T-cell (primary cell): ENCODE measurements around the gene MPRIP. TPM values are rescaled to one million over a fixed set of nuclear protein-coding genes. Genes with fewer than 3 reads are reported as not detected.

Experiments used
- ATAC-seq, 4 experiments: fragments of 200-7000 bp in 3 of 4; fragments of 150-1000 bp in 1 of 4; cut with Tn5 transposase; replicated peaks in 1 of 4; 1 replicate in 3 of 4; 2 replicates in 1 of 4; pipeline ENCODE4 v1.10.0; 2021; ENCODE audit warnings: moderate library complexity in 3 of 4, mild to moderate bottlenecking in 2 of 4, moderate number of reproducible peaks in 1 of 4
- CTCF ChIA-PET, 2 donors: fragments of 300-600 bp; sonication (Branson Sonifier 250); formaldehyde crosslinking; loops; one replicate each; lab custom pipeline; 2022; ENCODE audit warnings: antibody characterized with exemption in 2 of 2; lab: Charles Lee
- POLR2A ChIA-PET, 2 donors: fragments of 300-600 bp; sonication (Branson Sonifier 250); formaldehyde crosslinking; loops; one replicate each; lab custom pipeline; 2022; ENCODE audit warnings: antibody characterized with exemption in 2 of 2; lab: Charles Lee
- DNase-seq, 35 experiments: peaks; one replicate each; pipeline versions ENCODE4 v3.0.0 to v3.0.0-alpha.2; 2013 to 2023
- H3K27ac ChIP-seq: one replicate; pipeline ENCODE4 v1.5.1; 2013; ENCODE audit warnings: low read length
- H3K27me3 ChIP-seq, 2 experiments: replicated peaks in 1 of 2; 1 replicate in 1 of 2; 2 replicates in 1 of 2; pipeline versions ENCODE4 v1.6.1 to v1.7.0; 2013; ENCODE audit warnings: low read length in 1 of 2, mixed read lengths in 1 of 2; ENCODE audit not compliant: control insufficient read depth in 2 of 2, insufficient read depth in 2 of 2; ENCODE audit errors: extremely low read depth in 1 of 2
- H3K36me3 ChIP-seq, 2 donors: 1 replicate in 1 of 2; 2 replicates in 1 of 2; pipeline versions ENCODE4 v1.6.1 to v1.7.0; 2013; ENCODE audit warnings: low read length in 1 of 2; ENCODE audit not compliant: control insufficient read depth in 2 of 2, insufficient read depth in 1 of 2; ENCODE audit errors: extremely low read depth in 1 of 2
- H3K4me1 ChIP-seq, 2 experiments: 1 replicate in 1 of 2; 2 replicates in 1 of 2; pipeline versions ENCODE4 v1.6.1 to v1.7.0; 2013; ENCODE audit warnings: low read length in 2 of 2, mixed read lengths in 1 of 2; ENCODE audit not compliant: insufficient read depth in 2 of 2, control insufficient read depth in 1 of 2; ENCODE audit errors: extremely low read depth in 1 of 2
- H3K4me3 ChIP-seq, 2 donors: 1 replicate in 1 of 2; 2 replicates in 1 of 2; pipeline versions ENCODE4 v1.5.1 to v1.7.0; 2013; ENCODE audit warnings: mild to moderate bottlenecking in 2 of 2, low read length in 1 of 2, moderate library complexity in 1 of 2; ENCODE audit not compliant: control insufficient read depth in 1 of 2; ENCODE audit errors: extremely low read depth in 1 of 2
- H3K9me3 ChIP-seq: 2 replicates; pipeline ENCODE4 v1.7.0; 2013
- H3K27ac Mint-ChIP-seq, 2 donors: one replicate each; pipeline ENCODE4 v1.8.0; 2020 to 2021; ENCODE audit warnings: mild to moderate bottlenecking in 2 of 2, mixed read lengths in 2 of 2
- H3K27me3 Mint-ChIP-seq, 2 donors: one replicate each; pipeline ENCODE4 v1.8.0; 2021 to 2022; ENCODE audit warnings: mixed read lengths in 2 of 2
- H3K36me3 Mint-ChIP-seq: one replicate; pipeline ENCODE4 v1.8.0; 2021; ENCODE audit warnings: mixed read lengths
- H3K4me1 Mint-ChIP-seq, 3 donors: one replicate each; pipeline ENCODE4 v1.8.0; 2020 to 2022; ENCODE audit warnings: mixed read lengths in 3 of 3, mild to moderate bottlenecking in 1 of 3
- H3K4me3 Mint-ChIP-seq, 3 donors: one replicate each; pipeline ENCODE4 v1.8.0; 2020 to 2022; ENCODE audit warnings: mild to moderate bottlenecking in 3 of 3, mixed read lengths in 3 of 3, moderate library complexity in 3 of 3
- H3K9me3 Mint-ChIP-seq, 3 donors: one replicate each; pipeline ENCODE4 v1.8.0; 2020 to 2022; ENCODE audit warnings: mixed read lengths in 3 of 3
- WGBS: methylation state at CpG from one replicate; pipeline ENCODE4 v1.1.5; 2013; ENCODE audit warnings: missing lambda C conversion rate; ENCODE audit not compliant: insufficient coverage; 5-methylcytosine and 5-hydroxymethylcytosine counted together
- total RNA-seq, 35 experiments: library from RNA in 6 of 35; stranded (reverse) in 6 of 35; fragments of 120-200 nt in 1 of 35; gene quantifications; one replicate each; pipeline versions ENCODE4 v1.2.1 to v1.2.4 and lab custom pipeline; 2013 to 2026

Gene MPRIP
- total RNA-seq, 5 donors from 2014 or later (not counting 1 experiment from before 2014, with no cell fraction given): 189 to 266 (median 247) TPM

- Mint-ChIP-seq H3K36me3 (no peaks in the 10 kb centered on the region), H3K4me1 (peaks cover 33 to 43% (median 39%) of the 10 kb centered on the region in 3 donors), H3K9me3 (no peaks in the 10 kb centered on the region), H3K27me3 (no peaks in the 10 kb centered on the region), H3K27ac (peak overlapping the region; percentile 72 to 84), H3K4me3 (no peak overlapping the region)
- H3K36me3 ChIP-seq: no peaks in the 10 kb centered on the region
- 90% methylated on average over 10 of the region's 10 CpGs for WGBS
- no peaks in the 10 kb centered on the region for H3K9me3 ChIP-seq
- H3K4me3 ChIP-seq: no peak overlapping the region
- no peak overlapping the region for H3K27ac ChIP-seq
- ATAC-seq (no peak), DNase-seq (no peak)
- H3K4me1 ChIP-seq: peaks cover 2 to 35% of the 10 kb centered on the region in 2 experiments
- ChIA-PET CTCF (no interaction called here), POLR2A (no interaction called here)
- H3K27me3 ChIP-seq: no peaks in the 10 kb centered on the region
Measured at GRCh38 chr17:17018612-17019429, 23.4 kb upstream of the MPRIP start.

GRCh38 chr17:17019430-17019762, 22.9 kb upstream of the MPRIP start:
- ChIA-PET POLR2A (no interaction called here), CTCF (no interaction called here)
- H3K27ac ChIP-seq: no peak overlapping the region
- no peak overlapping the region for H3K4me3 Mint-ChIP-seq
- H3K9me3 ChIP-seq: no peaks in the 10 kb centered on the region
- peaks cover 33 to 43% (median 39%) of the 10 kb centered on the region in 3 donors for H3K4me1 Mint-ChIP-seq
- DNase-seq (no peak), ATAC-seq (no peak)
- H3K9me3 Mint-ChIP-seq: no peaks in the 10 kb centered on the region
- no peaks in the 10 kb centered on the region for H3K27me3 Mint-ChIP-seq
- H3K36me3 Mint-ChIP-seq: no peaks in the 10 kb centered on the region
- WGBS: 100% methylated on average over 1 of the region's 5 CpGs
- H3K36me3 ChIP-seq: no peaks in the 10 kb centered on the region
- H3K4me1 ChIP-seq: peaks cover 2 to 35% of the 10 kb centered on the region in 2 experiments
- H3K27ac Mint-ChIP-seq: no peak overlapping the region
- H3K27me3 ChIP-seq: no peaks in the 10 kb centered on the region
- no peak overlapping the region for H3K4me3 ChIP-seq

DNA sequence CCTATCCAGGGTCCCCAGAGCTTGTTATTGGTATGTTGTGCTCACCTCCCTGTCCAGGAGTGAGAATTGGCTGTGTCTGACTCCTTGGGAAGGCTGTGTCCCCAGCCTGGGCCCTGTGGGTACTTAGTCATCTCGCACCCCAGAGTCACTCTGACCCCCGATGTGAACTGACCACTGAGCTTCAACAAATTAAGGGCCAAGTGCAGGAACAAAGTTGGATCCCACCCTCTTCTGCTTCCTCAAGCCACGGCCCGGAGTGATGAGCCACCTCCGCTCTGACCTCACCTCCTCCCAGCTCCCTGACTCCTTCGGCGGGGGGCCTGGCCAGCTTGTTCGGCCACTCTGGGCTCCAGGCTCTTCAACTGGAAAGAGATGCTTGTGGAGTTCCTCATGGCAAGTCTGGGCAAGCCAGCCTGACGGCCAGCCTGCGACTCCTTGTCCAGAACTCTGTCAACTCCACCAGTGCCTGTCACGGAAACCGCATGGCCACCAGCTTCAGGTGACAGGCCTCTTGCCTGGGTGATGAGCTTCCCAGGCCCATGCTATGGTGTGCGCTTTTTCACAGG, 22.3 kb upstream of the MPRIP start:
- no peaks in the 10 kb centered on the region for H3K9me3 Mint-ChIP-seq

DNA sequence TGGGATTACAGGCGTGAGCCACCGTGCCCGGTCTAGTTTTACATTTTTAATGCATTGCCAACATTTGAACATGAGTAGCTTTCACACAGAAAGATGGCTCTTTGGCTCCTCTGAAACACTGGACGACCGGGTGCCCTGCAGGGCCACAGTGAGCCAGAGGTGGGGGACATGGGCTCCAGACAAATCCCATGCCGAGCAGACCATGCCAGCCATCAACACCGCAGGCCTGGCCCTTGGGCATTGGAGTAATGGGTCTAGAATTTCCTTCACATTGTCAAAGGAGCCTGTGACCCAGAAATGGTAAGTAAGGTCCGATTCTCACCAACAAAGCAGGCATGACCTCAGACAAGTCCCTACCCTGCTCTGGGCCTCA, 21.4 kb upstream of the MPRIP start:
- no peaks in the 10 kb centered on the region for H3K9me3 ChIP-seq
- H3K27me3 ChIP-seq: no peaks in the 10 kb centered on the region
- H3K27ac ChIP-seq: no peak overlapping the region
- ChIA-PET CTCF (no interaction called here), POLR2A (no interaction called here)
- DNase-seq (no peak), ATAC-seq (no peak)
- Mint-ChIP-seq H3K27ac (no peak overlapping the region), H3K36me3 (no peaks in the 10 kb centered on the region), H3K4me3 (no peak overlapping the region), H3K9me3 (no peaks in the 10 kb centered on the region), H3K4me1 (peaks cover 24 to 29% (median 26%) of the 10 kb centered on the region in 3 donors), H3K27me3 (no peaks in the 10 kb centered on the region)
- H3K4me1 ChIP-seq: peaks cover 2 to 21% of the 10 kb centered on the region in 2 experiments
- H3K4me3 ChIP-seq: no peak overlapping the region
- no peaks in the 10 kb centered on the region for H3K36me3 ChIP-seq
- 92% methylated on average over 6 of the region's 8 CpGs for WGBS

More for the DNA sequence above, 22.3 kb upstream of the MPRIP start:
- Histone ChIP-seq H3K27me3 (no peaks in the 10 kb centered on the region), H3K4me1 (peaks cover 2 to 30% of the 10 kb centered on the region in 2 experiments), H3K9me3 (no peaks in the 10 kb centered on the region), H3K4me3 (no peak overlapping the region), H3K36me3 (no peaks in the 10 kb centered on the region), H3K27ac (no peak overlapping the region)
- Mint-ChIP-seq H3K4me1 (peaks cover 33 to 37% (median 34%) of the 10 kb centered on the region in 3 donors), H3K4me3 (no peak overlapping the region), H3K36me3 (no peaks in the 10 kb centered on the region), H3K27ac (no peak overlapping the region), H3K27me3 (no peaks in the 10 kb centered on the region)
- CTCF ChIA-PET: no interaction called here
- POLR2A ChIA-PET: no interaction called here
- ATAC-seq (no peak), DNase-seq (no peak)
- WGBS: 88% methylated on average over 8 of the region's 13 CpGs

DNA sequence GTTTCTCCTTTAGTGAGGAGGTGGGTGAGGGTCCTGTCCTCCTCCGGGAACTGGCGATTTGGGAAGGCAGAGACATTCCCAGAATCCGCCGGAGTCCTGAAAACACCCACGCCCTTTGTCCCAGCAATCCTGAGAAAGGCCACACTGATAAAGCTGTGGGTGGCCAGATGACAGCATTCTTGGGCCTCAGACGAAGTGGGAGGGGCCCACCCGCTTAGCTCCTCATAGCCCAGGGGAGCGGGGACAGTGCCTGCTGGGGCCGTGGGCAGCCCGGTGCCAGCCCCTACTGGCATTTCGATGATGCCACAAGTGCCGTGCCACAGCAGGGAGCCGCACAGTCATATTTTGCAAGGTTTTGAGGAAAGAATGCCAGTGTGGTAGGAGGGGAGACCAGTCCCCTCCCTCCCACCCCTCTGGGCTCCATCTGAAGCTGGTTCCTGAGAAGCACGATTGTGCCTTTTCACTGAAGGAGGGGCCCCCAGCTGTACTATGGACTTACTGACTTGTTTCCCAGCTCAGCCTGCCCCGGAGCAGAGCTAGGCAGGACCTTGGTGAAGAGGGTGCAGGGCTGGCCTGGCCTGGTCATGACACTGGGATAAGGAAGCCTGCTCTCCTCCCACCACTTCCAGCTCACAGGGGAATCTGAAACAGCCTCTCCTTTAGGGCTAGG, 20.9 kb upstream of the MPRIP start:
- no peak for DNase-seq
- CTCF ChIA-PET: no interaction called here
- WGBS: 94% methylated on average over 11 of the region's 15 CpGs
- no peaks in the 10 kb centered on the region for H3K27me3 Mint-ChIP-seq
- H3K4me1 Mint-ChIP-seq: peaks cover 19 to 24% (median 21%) of the 10 kb centered on the region in 3 donors
- H3K27ac Mint-ChIP-seq: no peak overlapping the region
- POLR2A ChIA-PET: no interaction called here
- H3K9me3 ChIP-seq: no peaks in the 10 kb centered on the region
- H3K27me3 ChIP-seq: no peaks in the 10 kb centered on the region
- H3K27ac ChIP-seq: no peak overlapping the region
- no peaks in the 10 kb centered on the region for H3K36me3 Mint-ChIP-seq
- H3K4me3 Mint-ChIP-seq: no peak overlapping the region
- no peak for ATAC-seq
- H3K4me1 ChIP-seq: peaks cover 2 to 21% of the 10 kb centered on the region in 2 experiments
- no peak overlapping the region for H3K4me3 ChIP-seq
- no peaks in the 10 kb centered on the region for H3K36me3 ChIP-seq
- H3K9me3 Mint-ChIP-seq: no peaks in the 10 kb centered on the region

GRCh38 chr17:17022011-17022410, 20.2 kb upstream of the MPRIP start:
- Mint-ChIP-seq H3K27me3 (no peaks in the 10 kb centered on the region), H3K27ac (no peak overlapping the region), H3K9me3 (no peaks in the 10 kb centered on the region), H3K4me1 (peaks cover 12 to 17% (median 14%) of the 10 kb centered on the region in 3 donors), H3K36me3 (no peaks in the 10 kb centered on the region), H3K4me3 (no peak overlapping the region)
- no peak for DNase-seq
- ChIA-PET CTCF (interaction anchor here in 1 of 2 donors (0.6 kb wide), 1 partner anchor 60 kb away, joined by 5 read pairs; no protein-coding TSS in a partner anchor), POLR2A (no interaction called here)
- no peak for ATAC-seq
- Histone ChIP-seq H3K4me3 (no peak overlapping the region), H3K4me1 (peaks cover 0 to 15% of the 10 kb centered on the region in 2 experiments), H3K9me3 (no peaks in the 10 kb centered on the region), H3K36me3 (no peaks in the 10 kb centered on the region), H3K27me3 (no peaks in the 10 kb centered on the region), H3K27ac (no peak overlapping the region)
- WGBS: 92% methylated on average over 4 of the region's 4 CpGs
